IPS-18a (cell line): ENCODE data around the gene DCAF17.
"Not testable (repeated sequence)": the region's sequence is repeated elsewhere in the genome, so short reads cannot be mapped to it uniquely, and the experiment has no call there.

Experiments
- H3K27ac ChIP-seq: one replicate; pipeline ENCODE4 v1.5.1; 2013; ENCODE audit warnings: low read length
- H3K27me3 ChIP-seq: one replicate; pipeline ENCODE4 v1.6.1; 2013; ENCODE audit warnings: mild to moderate bottlenecking, low read length; ENCODE audit not compliant: control insufficient read depth, insufficient read depth
- H3K36me3 ChIP-seq: one replicate; pipeline ENCODE4 v1.6.1; 2013; ENCODE audit warnings: low read depth, low read length; ENCODE audit not compliant: control insufficient read depth
- H3K4me1 ChIP-seq: one replicate; pipeline ENCODE4 v1.6.1; 2013; ENCODE audit warnings: low read depth, low read length; ENCODE audit not compliant: control insufficient read depth
- H3K4me3 ChIP-seq: one replicate; pipeline ENCODE4 v1.5.1; 2013; ENCODE audit warnings: low read length
- H3K9ac ChIP-seq: one replicate; pipeline ENCODE4 v1.6.1; 2013; ENCODE audit warnings: mild to moderate bottlenecking, low read length, moderate library complexity
- H3K9me3 ChIP-seq: one replicate; pipeline ENCODE4 v1.6.1; 2013; ENCODE audit warnings: low read depth, low read length; ENCODE audit not compliant: control insufficient read depth

DCAF17 gene

DNA sequence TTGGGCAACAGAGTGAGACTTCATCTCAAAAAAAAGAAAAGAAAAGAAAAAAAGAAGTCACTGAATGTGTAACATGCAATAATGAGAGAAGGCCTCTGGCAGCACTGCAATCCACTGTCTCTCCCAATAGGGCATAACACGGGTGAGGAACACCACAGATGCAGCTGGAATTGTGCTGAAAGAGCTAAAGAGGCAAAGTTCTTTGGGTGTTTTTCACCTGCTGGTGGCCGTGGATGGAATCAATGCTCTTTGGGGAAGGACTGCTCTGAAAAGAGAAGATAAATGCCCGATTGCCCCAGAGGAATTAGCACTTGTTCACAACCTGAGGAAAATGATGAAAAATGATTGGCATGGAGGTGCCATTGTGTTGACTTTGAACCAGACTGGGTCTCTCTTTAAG lies 57.3 kb downstream of the DCAF17 start:
- no peak overlapping the region for H3K4me3 ChIP-seq
- no peak overlapping the region for H3K27ac ChIP-seq
- H3K9ac ChIP-seq = no peak overlapping the region
- H3K27me3 ChIP-seq = no peaks in the 10 kb centered on the region
- no peaks in the 10 kb centered on the region for H3K9me3 ChIP-seq
- H3K36me3 ChIP-seq = no peaks in the 10 kb centered on the region
- peaks cover 5% of the 10 kb centered on the region for H3K4me1 ChIP-seq

DNA sequence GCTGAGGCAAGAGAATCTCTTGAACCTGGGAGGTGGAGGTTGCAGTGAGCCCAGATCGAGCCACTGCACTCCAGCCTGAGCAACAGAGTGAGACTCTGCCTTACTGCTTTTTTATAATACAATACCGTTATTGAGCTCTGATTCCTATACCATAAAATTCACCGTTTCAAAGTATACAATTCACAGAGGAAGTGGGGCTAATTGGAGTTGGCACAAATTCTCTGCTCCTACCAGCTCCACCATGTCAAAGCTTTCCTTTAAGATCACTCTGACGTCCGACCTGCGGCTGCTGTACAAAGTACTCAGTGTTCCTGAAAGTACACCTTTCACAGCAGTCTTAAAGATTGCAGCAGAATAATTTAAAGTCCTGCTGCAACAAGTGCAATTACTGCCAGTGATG lies 58.6 kb downstream of the DCAF17 start:
- no peak overlapping the region for H3K4me3 ChIP-seq
- H3K27ac ChIP-seq = no peak overlapping the region
- H3K9me3 ChIP-seq = no peaks in the 10 kb centered on the region
- peaks cover 5% of the 10 kb centered on the region for H3K4me1 ChIP-seq
- H3K9ac ChIP-seq = no peak overlapping the region
- H3K27me3 ChIP-seq = no peaks in the 10 kb centered on the region
- no peaks in the 10 kb centered on the region for H3K36me3 ChIP-seq

DNA sequence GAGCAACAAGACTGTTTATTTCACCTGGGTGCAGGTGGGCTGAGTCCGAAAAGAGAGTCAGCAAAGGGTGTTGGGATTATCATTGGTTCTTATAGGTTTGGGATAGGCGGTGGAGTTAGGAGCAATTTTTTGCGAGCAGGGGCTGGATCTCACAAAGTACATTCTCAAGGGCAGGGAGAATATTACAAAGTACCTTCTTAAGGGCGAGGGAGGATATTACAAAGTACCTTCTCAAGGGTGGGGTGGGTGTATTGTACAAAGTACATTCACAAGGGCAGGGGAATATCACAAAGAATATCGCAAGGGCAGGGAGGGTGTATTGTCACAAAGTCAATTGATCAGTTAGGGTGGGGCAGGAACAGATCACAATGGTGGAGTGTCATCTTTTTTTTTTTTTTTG lies 63.6 kb downstream of the DCAF17 start:
- not testable (repeated sequence) for H3K4me1 ChIP-seq, H3K36me3 ChIP-seq, H3K9me3 ChIP-seq, H3K27ac ChIP-seq, H3K4me3 ChIP-seq, H3K9ac ChIP-seq, H3K27me3 ChIP-seq

DNA sequence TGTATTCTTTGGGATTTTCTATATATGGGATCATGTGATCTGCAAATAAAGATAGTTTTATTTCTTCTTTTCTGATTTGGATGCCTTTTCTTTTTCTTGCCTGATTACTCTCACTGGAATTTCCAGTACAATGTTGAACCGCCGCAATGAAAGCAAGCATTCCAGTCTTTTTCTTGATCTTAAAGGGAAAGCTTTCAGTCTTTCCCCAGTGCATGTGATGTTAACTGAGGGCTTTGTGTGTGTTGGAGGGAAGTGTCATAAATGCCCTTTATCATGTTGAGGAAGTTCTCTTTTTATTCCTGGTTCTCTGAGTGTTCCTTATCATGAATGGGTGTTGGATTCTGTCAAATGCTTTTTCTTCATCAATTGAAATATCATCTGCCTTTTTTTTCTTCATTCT lies 71.3 kb downstream of the DCAF17 start:
- Histone ChIP-seq H3K27me3 (no peaks in the 10 kb centered on the region), H3K36me3 (no peaks in the 10 kb centered on the region), H3K4me3 (no peak overlapping the region), H3K4me1 (no peaks in the 10 kb centered on the region), H3K9ac (no peak overlapping the region), H3K9me3 (no peaks in the 10 kb centered on the region), H3K27ac (no peak overlapping the region)

DNA sequence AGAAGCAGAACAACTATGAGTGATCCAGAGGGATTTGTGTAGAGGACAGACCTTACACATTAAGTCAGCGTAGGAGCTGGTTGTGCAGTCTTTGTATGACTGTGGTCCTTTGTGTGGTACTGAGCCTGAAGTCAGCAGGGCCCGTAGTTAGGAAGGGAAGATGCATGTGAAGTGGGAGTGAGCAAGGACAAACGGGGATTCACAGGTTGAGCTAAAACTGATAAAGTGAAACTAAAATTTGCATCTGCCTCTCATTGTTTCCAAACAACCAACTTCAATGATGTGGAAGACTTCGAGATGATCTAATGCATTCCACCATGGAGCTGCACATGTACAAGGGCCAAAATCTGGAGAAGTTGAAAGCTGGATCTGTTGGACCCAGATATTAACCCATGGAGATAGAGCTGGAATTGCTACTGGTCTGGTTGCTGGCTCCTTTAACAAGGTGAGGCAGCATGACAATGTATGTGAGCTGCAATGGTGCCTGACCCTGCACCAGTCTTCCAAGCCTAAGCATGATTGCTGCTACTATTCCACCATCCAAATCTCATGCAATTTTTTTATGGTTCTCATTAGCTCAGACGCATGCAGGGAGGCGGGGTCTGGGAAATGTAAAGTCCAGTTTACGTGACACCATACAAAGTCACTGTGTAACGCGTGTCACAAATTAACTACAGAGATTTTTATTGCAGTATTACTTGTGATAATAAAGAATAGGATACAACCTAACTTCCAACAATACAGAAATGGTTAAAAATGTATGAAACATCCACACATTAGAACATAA lies 76.1 kb downstream of the DCAF17 start:
- Histone ChIP-seq H3K4me1 (no peaks in the 10 kb centered on the region), H3K36me3 (no peaks in the 10 kb centered on the region), H3K4me3 (no peak overlapping the region), H3K27ac (no peak overlapping the region), H3K9me3 (no peaks in the 10 kb centered on the region), H3K9ac (no peak overlapping the region), H3K27me3 (no peaks in the 10 kb centered on the region)

DNA sequence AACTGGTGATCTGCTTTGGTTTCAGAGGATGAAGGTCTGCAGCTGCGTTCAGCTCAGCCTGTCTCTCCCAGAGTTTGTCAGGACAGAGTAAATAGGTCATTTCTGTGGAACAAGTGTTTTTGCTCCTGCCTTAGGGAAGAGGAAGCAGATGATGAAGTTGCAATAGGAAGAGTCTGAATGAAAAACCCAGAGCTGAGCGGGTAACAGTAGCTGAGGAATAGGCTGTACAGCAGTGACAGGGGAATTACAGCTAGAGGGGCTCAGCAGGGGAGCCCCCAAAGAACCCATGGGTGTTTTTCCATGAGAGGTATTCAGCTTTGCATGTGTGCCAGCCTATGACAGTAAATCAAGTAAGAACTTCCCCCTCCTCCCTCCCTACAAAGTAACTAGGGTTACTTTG lies 78.0 kb downstream of the DCAF17 start:
- no peaks in the 10 kb centered on the region for H3K27me3 ChIP-seq
- no peak overlapping the region for H3K4me3 ChIP-seq
- peaks cover 6% of the 10 kb centered on the region for H3K4me1 ChIP-seq
- no peaks in the 10 kb centered on the region for H3K9me3 ChIP-seq
- H3K27ac ChIP-seq = no peak overlapping the region
- H3K9ac ChIP-seq = no peak overlapping the region
- no peaks in the 10 kb centered on the region for H3K36me3 ChIP-seq

DNA sequence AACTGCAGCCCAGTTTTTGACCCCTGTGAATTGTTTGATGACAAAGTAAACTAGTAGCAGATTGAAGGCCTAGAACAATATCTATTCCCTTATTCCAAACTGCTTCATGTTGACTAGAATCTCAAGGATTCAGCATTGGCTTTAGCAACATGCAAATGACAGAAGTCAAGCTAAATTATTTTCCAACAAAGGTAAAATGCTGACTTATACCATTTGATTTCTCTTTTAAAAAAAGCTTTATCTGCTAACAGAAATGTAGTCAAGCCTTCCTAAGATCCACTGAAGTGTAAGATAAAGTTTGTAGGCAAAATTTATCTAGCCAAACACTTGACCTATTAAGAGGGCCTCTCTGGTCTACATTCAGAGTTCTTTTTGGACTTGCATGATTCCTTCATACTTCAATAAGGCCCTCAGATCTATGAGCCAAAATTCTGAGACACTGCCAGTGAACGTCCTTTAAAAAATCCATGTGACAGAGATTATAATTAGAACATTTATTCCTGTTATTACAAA lies 78.7 kb downstream of the DCAF17 start:
- H3K36me3 ChIP-seq = no peaks in the 10 kb centered on the region
- H3K4me3 ChIP-seq = no peak overlapping the region
- peaks cover 6% of the 10 kb centered on the region for H3K4me1 ChIP-seq
- no peaks in the 10 kb centered on the region for H3K27me3 ChIP-seq
- no peaks in the 10 kb centered on the region for H3K9me3 ChIP-seq
- no peak overlapping the region for H3K9ac ChIP-seq
- H3K27ac ChIP-seq = no peak overlapping the region

DNA sequence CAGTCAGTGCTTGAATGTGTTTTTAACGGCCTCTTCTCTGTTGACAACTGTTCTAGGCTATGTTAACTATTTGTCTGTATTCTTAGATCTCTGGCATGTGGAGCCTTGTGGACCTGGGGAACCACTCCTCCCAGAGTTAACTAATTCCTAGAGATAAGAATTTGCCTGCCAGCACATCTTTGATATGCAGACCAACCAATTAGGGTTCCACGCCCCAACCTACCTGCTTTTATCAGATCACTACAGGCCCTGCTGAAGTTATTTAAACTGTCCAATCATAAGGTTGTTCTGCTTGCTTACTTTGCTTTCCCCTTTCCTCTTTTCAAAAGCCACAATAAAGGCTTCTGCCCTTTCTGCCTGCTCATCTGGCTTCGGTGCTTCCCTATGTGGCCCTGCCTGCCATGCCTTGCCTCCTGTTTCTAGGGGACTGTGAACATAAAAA lies 79.7 kb downstream of the DCAF17 start:
- no peak overlapping the region for H3K9ac ChIP-seq
- no peak overlapping the region for H3K27ac ChIP-seq
- no peaks in the 10 kb centered on the region for H3K27me3 ChIP-seq
- H3K4me3 ChIP-seq = no peak overlapping the region
- no peaks in the 10 kb centered on the region for H3K36me3 ChIP-seq
- H3K4me1 ChIP-seq = peaks cover 6% of the 10 kb centered on the region
- H3K9me3 ChIP-seq = no peaks in the 10 kb centered on the region

DNA sequence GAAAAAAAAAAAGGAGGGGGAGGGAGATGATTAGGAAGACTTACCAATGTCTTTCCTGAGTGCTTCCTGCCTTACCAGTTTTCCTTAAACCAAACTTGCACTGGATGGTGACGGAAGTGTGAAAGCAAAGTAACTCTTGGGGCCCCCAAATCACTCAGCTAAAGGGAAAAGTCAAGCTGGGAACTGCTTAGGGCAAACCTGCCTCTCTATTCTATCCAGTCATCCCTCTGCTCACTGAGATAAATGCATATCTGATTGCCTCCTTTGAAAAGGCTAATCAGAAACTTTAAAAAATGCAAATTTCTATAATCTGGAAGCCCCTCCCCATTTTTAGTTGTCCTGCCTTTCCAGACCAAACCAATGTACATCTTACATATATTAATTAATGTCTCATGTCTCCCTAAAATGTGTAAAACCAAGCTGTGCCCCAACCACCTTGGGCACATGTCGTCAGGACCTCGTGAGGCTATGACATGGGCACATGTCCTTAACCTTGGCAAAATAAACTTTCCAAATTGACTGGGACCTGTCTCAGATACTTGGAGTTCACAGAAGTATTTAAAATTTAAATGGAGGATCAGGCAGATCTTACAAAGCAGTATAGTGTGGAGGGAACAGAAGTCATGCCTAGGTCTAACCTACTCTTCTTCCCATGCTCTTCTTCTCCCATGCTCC lies 81.0 kb downstream of the DCAF17 start:
- no peak overlapping the region for H3K4me3 ChIP-seq
- no peak overlapping the region for H3K27ac ChIP-seq
- no peaks in the 10 kb centered on the region for H3K27me3 ChIP-seq
- H3K9me3 ChIP-seq = no peaks in the 10 kb centered on the region
- H3K36me3 ChIP-seq = no peaks in the 10 kb centered on the region
- peaks cover 6% of the 10 kb centered on the region for H3K4me1 ChIP-seq
- no peak overlapping the region for H3K9ac ChIP-seq

DNA sequence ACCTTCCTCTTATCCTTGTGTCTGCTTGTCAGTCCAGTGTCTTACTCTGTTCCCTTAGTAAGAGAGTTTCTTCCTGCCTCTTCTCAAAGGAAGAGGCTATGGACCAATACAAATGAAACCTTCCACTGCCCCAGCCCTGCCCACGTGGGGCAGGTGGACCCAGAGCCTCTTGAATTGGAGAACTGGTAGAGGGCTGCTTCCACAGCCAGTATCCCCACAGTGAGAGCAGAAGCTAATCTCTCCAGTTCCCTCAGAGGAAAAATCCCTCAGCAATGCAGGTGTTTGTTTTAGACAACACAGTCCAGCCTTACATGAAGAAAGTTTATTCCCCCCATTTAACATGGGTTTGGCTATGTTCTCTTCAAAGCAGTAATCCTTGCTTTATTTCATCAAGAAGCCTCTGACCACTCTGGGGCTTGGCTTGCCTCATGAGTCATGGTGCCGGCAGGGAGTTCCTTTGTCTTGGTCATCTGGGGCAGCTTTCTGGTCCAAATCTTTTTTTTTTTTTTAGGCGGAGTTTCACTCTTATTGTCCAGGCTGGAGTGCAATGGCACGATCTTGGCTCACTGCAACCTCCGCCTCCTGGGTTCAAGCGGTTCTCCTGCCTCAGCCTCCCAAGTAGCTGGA lies 81.8 kb downstream of the DCAF17 start:
- Histone ChIP-seq H3K9me3 (no peaks in the 10 kb centered on the region), H3K36me3 (no peaks in the 10 kb centered on the region), H3K9ac (no peak overlapping the region), H3K4me3 (no peak overlapping the region), H3K27me3 (no peaks in the 10 kb centered on the region), H3K4me1 (peaks cover 6% of the 10 kb centered on the region), H3K27ac (no peak overlapping the region)

DNA sequence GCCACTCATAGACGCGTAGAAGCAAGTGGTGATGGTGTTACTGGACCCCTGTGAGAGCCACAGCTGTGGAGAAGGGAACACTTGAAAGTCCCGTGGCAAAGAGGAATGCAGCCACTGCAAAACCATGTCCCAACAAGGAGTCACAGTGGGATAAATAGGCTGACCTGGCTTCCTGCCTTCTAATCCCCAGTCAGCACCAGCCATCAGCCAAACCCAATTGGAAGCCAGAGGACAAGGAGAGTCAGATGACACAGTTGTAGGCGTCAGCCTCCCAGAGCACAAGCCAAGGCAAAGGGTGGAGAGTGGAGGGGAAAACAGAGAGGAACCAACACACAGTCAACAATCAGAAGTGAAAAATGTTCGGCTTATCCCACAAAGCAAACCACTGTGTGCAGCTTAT lies 82.8 kb downstream of the DCAF17 start:
- H3K36me3 ChIP-seq = no peaks in the 10 kb centered on the region
- H3K27me3 ChIP-seq = peaks cover 7% of the 10 kb centered on the region
- H3K4me1 ChIP-seq = peaks cover 11% of the 10 kb centered on the region
- H3K27ac ChIP-seq = no peak overlapping the region
- no peak overlapping the region for H3K4me3 ChIP-seq
- H3K9me3 ChIP-seq = no peaks in the 10 kb centered on the region
- no peak overlapping the region for H3K9ac ChIP-seq
